Measurements from ENCODE around the gene GLDN.

DNA sequence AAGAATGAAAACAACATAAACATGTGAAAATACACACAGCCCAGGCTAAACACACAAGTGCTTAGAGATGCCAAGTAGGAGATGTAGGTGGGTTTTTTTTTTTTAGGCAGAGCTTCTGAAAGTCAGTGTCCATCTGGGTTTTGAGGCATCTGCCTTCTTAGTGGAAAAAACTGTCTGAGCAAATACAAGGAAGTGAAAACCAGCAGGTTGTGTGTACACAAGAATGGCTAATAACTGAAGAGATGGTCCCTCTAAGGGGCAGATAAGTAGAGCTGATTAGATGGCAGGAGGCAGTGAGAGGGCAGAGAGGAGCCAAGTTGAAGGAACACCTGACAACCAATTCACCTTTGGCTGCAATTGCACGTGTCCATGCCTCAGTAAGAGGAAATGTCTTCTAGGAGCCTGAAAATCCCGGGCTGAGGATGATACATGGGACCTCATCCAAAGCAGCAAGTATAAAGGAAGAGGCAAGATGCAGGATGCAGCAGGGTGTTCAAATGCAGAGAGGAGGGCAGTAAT, 37.9 kb upstream of the GLDN start:
- TF ChIP-seq, protein P1, sequence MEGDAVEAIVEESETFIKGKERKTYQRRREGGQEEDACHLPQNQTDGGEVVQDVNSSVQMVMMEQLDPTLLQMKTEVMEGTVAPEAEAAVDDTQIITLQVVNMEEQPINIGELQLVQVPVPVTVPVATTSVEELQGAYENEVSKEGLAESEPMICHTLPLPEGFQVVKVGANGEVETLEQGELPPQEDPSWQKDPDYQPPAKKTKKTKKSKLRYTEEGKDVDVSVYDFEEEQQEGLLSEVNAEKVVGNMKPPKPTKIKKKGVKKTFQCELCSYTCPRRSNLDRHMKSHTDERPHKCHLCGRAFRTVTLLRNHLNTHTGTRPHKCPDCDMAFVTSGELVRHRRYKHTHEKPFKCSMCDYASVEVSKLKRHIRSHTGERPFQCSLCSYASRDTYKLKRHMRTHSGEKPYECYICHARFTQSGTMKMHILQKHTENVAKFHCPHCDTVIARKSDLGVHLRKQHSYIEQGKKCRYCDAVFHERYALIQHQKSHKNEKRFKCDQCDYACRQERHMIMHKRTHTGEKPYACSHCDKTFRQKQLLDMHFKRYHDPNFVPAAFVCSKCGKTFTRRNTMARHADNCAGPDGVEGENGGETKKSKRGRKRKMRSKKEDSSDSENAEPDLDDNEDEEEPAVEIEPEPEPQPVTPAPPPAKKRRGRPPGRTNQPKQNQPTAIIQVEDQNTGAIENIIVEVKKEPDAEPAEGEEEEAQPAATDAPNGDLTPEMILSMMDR (IDR thresholded peaks at IDR 0.05): no peak
- no peak for TF ChIP-seq ZFX (IDR thresholded peaks at IDR 0.05; ENCODE audit: borderline replicate concordance)

Data from 22Rv1 (cell line).